ENCODE results near the gene KCNIP1. TPM values are rescaled to one million over a fixed set of nuclear protein-coding genes. Genes with fewer than 3 reads are reported as not detected.

Gene KCNIP1
- total RNA-seq, 2 experiments from 2014 or later: not detected

- Mint-ChIP-seq H3K4me3 (no peak overlapping the region), H3K4me1 (peaks cover 2% of the 10 kb centered on the region), H3K36me3 (ENCODE audit: low read depth) (no peaks in the 10 kb centered on the region), H3K27ac (no peak overlapping the region), H3K9me3 (ENCODE audit: low read depth) (no peaks in the 10 kb centered on the region), H3K27me3 (peaks cover 6% of the 10 kb centered on the region)
- intact Hi-C loops (cut with DNase I, micrococcal nuclease): no loop called here
- DNase-seq (no peak), ATAC-seq (no peak)
- ChIA-PET CTCF (interaction anchor here (0.6 to 1.8 kb wide), 3 partner anchors 9 to 189 kb away, joined by 3 to 6 read pairs (median 3); no protein-coding TSS in a partner anchor), POLR2A (no interaction called here)
Observed at GRCh38 chr5:170611449-170612090, 107.8 kb downstream of the KCNIP1 start.

GRCh38 chr5:170612256-170612678 lies 108.4 kb downstream of the KCNIP1 start:
- ATAC-seq (no peak), DNase-seq (no peak)
- H3K27me3 Mint-ChIP-seq: peaks cover 2% of the 10 kb centered on the region
- H3K36me3 Mint-ChIP-seq (ENCODE audit: low read depth): no peaks in the 10 kb centered on the region
- no peaks in the 10 kb centered on the region for H3K9me3 Mint-ChIP-seq (ENCODE audit: low read depth)
- CTCF ChIA-PET: interaction anchor here (0.5 to 1.8 kb wide), 2 partner anchors 9 to 1824 kb away, joined by 4 to 6 read pairs; no protein-coding TSS in a partner anchor
- no peak overlapping the region for H3K4me3 Mint-ChIP-seq
- H3K27ac Mint-ChIP-seq: no peak overlapping the region
- H3K4me1 Mint-ChIP-seq: peaks cover 2% of the 10 kb centered on the region
- intact Hi-C loops (cut with DNase I, micrococcal nuclease): no loop called here
- POLR2A ChIA-PET: no interaction called here

- no peak overlapping the region for H3K27ac Mint-ChIP-seq
- intact Hi-C loops (cut with DNase I, micrococcal nuclease): no loop called here
- no peak for DNase-seq
- ATAC-seq: no peak
- CTCF ChIA-PET: interaction anchor here (0.5 to 1.4 kb wide), 3 partner anchors 19 to 687 kb away, joined by 3 to 6 read pairs (median 4); no protein-coding TSS in a partner anchor
- H3K4me1 Mint-ChIP-seq: peaks cover 2% of the 10 kb centered on the region
- H3K4me3 Mint-ChIP-seq: no peak overlapping the region
- POLR2A ChIA-PET: no interaction called here
- no peaks in the 10 kb centered on the region for H3K9me3 Mint-ChIP-seq (ENCODE audit: low read depth)
- H3K36me3 Mint-ChIP-seq (ENCODE audit: low read depth): no peaks in the 10 kb centered on the region
- H3K27me3 Mint-ChIP-seq: peaks cover 2% of the 10 kb centered on the region
Observed at GRCh38 chr5:170614065-170614490, 110.3 kb downstream of the KCNIP1 start.

GRCh38 chr5:170614720-170615119 lies 110.9 kb downstream of the KCNIP1 start:
- H3K9me3 Mint-ChIP-seq (ENCODE audit: low read depth): no peaks in the 10 kb centered on the region
- ATAC-seq: peak; percentile 58
- ChIA-PET POLR2A (no interaction called here), CTCF (interaction anchor here (0.6 kb wide), 1 partner anchor 75 kb away, joined by 3 read pairs; no protein-coding TSS in a partner anchor)
- DNase-seq: peak; percentile 44
- peaks cover 2% of the 10 kb centered on the region for H3K27me3 Mint-ChIP-seq
- no peak overlapping the region for H3K4me3 Mint-ChIP-seq
- intact Hi-C loops (cut with DNase I, micrococcal nuclease): no loop called here
- no peaks in the 10 kb centered on the region for H3K36me3 Mint-ChIP-seq (ENCODE audit: low read depth)
- H3K4me1 Mint-ChIP-seq: peaks cover 2% of the 10 kb centered on the region
- no peak overlapping the region for H3K27ac Mint-ChIP-seq

- no peaks in the 10 kb centered on the region for H3K9me3 Mint-ChIP-seq (ENCODE audit: low read depth)
- intact Hi-C loops (cut with DNase I, micrococcal nuclease): no loop called here
- H3K27me3 Mint-ChIP-seq: peaks cover 2% of the 10 kb centered on the region
- ChIA-PET CTCF (no interaction called here), POLR2A (no interaction called here)
- H3K4me3 Mint-ChIP-seq: no peak overlapping the region
- DNase-seq (no peak), ATAC-seq (no peak)
- no peak overlapping the region for H3K27ac Mint-ChIP-seq
- no peaks in the 10 kb centered on the region for H3K36me3 Mint-ChIP-seq (ENCODE audit: low read depth)
- H3K4me1 Mint-ChIP-seq: peaks cover 2% of the 10 kb centered on the region
Observed at GRCh38 chr5:170617533-170618490, 114.0 kb downstream of the KCNIP1 start.

GRCh38 chr5:170619869-170620268 lies 116.0 kb downstream of the KCNIP1 start:
- intact Hi-C loops (cut with DNase I, micrococcal nuclease): no loop called here
- no peaks in the 10 kb centered on the region for H3K9me3 Mint-ChIP-seq (ENCODE audit: low read depth)
- H3K36me3 Mint-ChIP-seq (ENCODE audit: low read depth): no peaks in the 10 kb centered on the region
- ATAC-seq (no peak), DNase-seq (no peak)
- ChIA-PET POLR2A (interaction anchor here (0.6 kb wide), 1 partner anchor 55 kb away, joined by 3 read pairs; no protein-coding TSS in a partner anchor), CTCF (interaction anchor here (0.6 to 1.7 kb wide), 5 partner anchors 14 to 587 kb away, joined by 3 to 4 read pairs (median 3); no protein-coding TSS in a partner anchor)
- H3K4me1 Mint-ChIP-seq: no peaks in the 10 kb centered on the region
- no peak overlapping the region for H3K27ac Mint-ChIP-seq
- H3K4me3 Mint-ChIP-seq: no peak overlapping the region
- peaks cover 2% of the 10 kb centered on the region for H3K27me3 Mint-ChIP-seq

GRCh38 chr5:170622933-170623332 lies 119.1 kb downstream of the KCNIP1 start:
- Mint-ChIP-seq H3K36me3 (ENCODE audit: low read depth) (no peaks in the 10 kb centered on the region), H3K4me3 (no peak overlapping the region), H3K27me3 (no peaks in the 10 kb centered on the region), H3K9me3 (ENCODE audit: low read depth) (no peaks in the 10 kb centered on the region), H3K27ac (no peak overlapping the region), H3K4me1 (no peaks in the 10 kb centered on the region)
- ATAC-seq: no peak
- ChIA-PET CTCF (interaction anchor here (1.4 to 3.3 kb wide), 4 partner anchors 11 to 191 kb away, joined by 3 to 17 read pairs (median 10); no protein-coding TSS in a partner anchor), POLR2A (no interaction called here)
- intact Hi-C loops (cut with DNase I, micrococcal nuclease): loop anchor here (1.0 kb wide), 2 partner anchors 19 to 188 kb away; no protein-coding TSS in a partner anchor
- DNase-seq: no peak

- intact Hi-C loops (cut with DNase I, micrococcal nuclease): loop anchor here (1.0 kb wide), 2 partner anchors 19 to 188 kb away; no protein-coding TSS in a partner anchor
- H3K36me3 Mint-ChIP-seq (ENCODE audit: low read depth): no peaks in the 10 kb centered on the region
- H3K9me3 Mint-ChIP-seq (ENCODE audit: low read depth): no peaks in the 10 kb centered on the region
- H3K27ac Mint-ChIP-seq: no peak overlapping the region
- no peaks in the 10 kb centered on the region for H3K4me1 Mint-ChIP-seq
- no peaks in the 10 kb centered on the region for H3K27me3 Mint-ChIP-seq
- ChIA-PET POLR2A (no interaction called here), CTCF (interaction anchor here (0.6 to 4.2 kb wide), 9 partner anchors 11 to 192 kb away, joined by 3 to 19 read pairs (median 5); no protein-coding TSS in a partner anchor)
- DNase-seq (peak; percentile 76), ATAC-seq (peak; percentile 77)
- no peak overlapping the region for H3K4me3 Mint-ChIP-seq
Observed at GRCh38 chr5:170623576-170624181, 119.9 kb downstream of the KCNIP1 start.

- no peak overlapping the region for H3K27ac Mint-ChIP-seq
- H3K27me3 Mint-ChIP-seq: no peaks in the 10 kb centered on the region
- H3K36me3 Mint-ChIP-seq (ENCODE audit: low read depth): no peaks in the 10 kb centered on the region
- no peak overlapping the region for H3K4me3 Mint-ChIP-seq
- ChIA-PET CTCF (interaction anchor here (0.5 to 4.2 kb wide), 5 partner anchors 9 to 361 kb away, joined by 4 to 19 read pairs (median 6); no protein-coding TSS in a partner anchor), POLR2A (no interaction called here)
- no peaks in the 10 kb centered on the region for H3K4me1 Mint-ChIP-seq
- intact Hi-C loops (cut with DNase I, micrococcal nuclease): no loop called here
- ATAC-seq (no peak), DNase-seq (no peak)
- no peaks in the 10 kb centered on the region for H3K9me3 Mint-ChIP-seq (ENCODE audit: low read depth)
Observed at GRCh38 chr5:170625221-170626165, 121.7 kb downstream of the KCNIP1 start.

- ChIA-PET CTCF (interaction anchor here (0.7 to 4.2 kb wide), 3 partner anchors 114 to 193 kb away, joined by 3 to 19 read pairs (median 4); no protein-coding TSS in a partner anchor), POLR2A (no interaction called here)
- ATAC-seq (no peak), DNase-seq (no peak)
- no peaks in the 10 kb centered on the region for H3K27me3 Mint-ChIP-seq
- H3K4me1 Mint-ChIP-seq: no peaks in the 10 kb centered on the region
- no peaks in the 10 kb centered on the region for H3K9me3 Mint-ChIP-seq (ENCODE audit: low read depth)
- H3K4me3 Mint-ChIP-seq: no peak overlapping the region
- intact Hi-C loops (cut with DNase I, micrococcal nuclease): no loop called here
- H3K36me3 Mint-ChIP-seq (ENCODE audit: low read depth): no peaks in the 10 kb centered on the region
- no peak overlapping the region for H3K27ac Mint-ChIP-seq
Observed at GRCh38 chr5:170626507-170627150, 122.8 kb downstream of the KCNIP1 start.

Data from activated CD4-positive, alpha-beta T cell treated with anti-CD3 and anti-CD28 coated beads for 36 hours (primary cell).